ENCODE measurements around the gene IMPACT.

The IMPACT gene

GRCh38 chr18:24485681-24486080 is 59.2 kb downstream of the IMPACT start:
- FAIRE-seq, result no peak

GRCh38 chr18:24486684-24487083 is 60.2 kb downstream of the IMPACT start:
- FAIRE-seq, result no peak

GRCh38 chr18:24488824-24489493 is 62.5 kb downstream of the IMPACT start:
- FAIRE-seq, result peak; percentile 98

- no peak for FAIRE-seq
These were observed 64.1 kb downstream of the IMPACT start for GRCh38 chr18:24490539-24490938.

GRCh38 chr18:24491927-24492834 is 65.7 kb downstream of the IMPACT start:
- no peak for FAIRE-seq

GRCh38 chr18:24494586-24494985 is 68.1 kb downstream of the IMPACT start:
- FAIRE-seq, result no peak

- FAIRE-seq, result no peak
These were observed 70.7 kb downstream of the IMPACT start for GRCh38 chr18:24497031-24497754.

- no peak for FAIRE-seq
These were observed 73.3 kb downstream of the IMPACT start for GRCh38 chr18:24499814-24500213.

GRCh38 chr18:24500217-24500616 is 73.7 kb downstream of the IMPACT start:
- FAIRE-seq, result no peak

GRCh38 chr18:24500766-24501165 is 74.3 kb downstream of the IMPACT start:
- no peak for FAIRE-seq

GRCh38 chr18:24502667-24503523 is 76.4 kb downstream of the IMPACT start:
- no peak for FAIRE-seq

Data from A204.1 (cell line).